Measurements from ENCODE around the gene TLE3.
A peak's percentile ranks its signal among the peaks of the same experiment; 100 is the strongest.

TLE3 gene

DNA sequence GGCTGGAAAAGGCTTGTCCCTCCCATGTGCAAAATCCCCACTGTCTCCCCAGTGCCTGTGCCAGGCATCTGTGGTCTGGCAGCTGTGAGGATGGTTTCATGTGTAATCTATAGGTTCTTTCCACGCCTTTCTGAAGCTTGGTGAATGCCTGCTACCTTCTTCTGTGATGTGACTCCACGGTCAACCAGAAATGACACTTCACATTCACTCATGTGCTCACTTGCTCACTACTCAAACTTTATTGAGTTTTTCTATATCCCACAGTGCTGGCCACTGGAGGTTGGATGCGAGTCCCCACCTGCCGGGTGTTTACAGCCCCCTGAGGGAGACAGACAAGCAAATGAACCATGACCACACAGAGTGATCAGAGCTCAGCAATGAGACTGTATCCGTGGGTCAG lies 27.9 kb upstream of the TLE3 start:
- DNase-seq (ENCODE audit: low read depth) = no peak
- TF ChIP-seq, protein P1, sequence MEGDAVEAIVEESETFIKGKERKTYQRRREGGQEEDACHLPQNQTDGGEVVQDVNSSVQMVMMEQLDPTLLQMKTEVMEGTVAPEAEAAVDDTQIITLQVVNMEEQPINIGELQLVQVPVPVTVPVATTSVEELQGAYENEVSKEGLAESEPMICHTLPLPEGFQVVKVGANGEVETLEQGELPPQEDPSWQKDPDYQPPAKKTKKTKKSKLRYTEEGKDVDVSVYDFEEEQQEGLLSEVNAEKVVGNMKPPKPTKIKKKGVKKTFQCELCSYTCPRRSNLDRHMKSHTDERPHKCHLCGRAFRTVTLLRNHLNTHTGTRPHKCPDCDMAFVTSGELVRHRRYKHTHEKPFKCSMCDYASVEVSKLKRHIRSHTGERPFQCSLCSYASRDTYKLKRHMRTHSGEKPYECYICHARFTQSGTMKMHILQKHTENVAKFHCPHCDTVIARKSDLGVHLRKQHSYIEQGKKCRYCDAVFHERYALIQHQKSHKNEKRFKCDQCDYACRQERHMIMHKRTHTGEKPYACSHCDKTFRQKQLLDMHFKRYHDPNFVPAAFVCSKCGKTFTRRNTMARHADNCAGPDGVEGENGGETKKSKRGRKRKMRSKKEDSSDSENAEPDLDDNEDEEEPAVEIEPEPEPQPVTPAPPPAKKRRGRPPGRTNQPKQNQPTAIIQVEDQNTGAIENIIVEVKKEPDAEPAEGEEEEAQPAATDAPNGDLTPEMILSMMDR (conservative IDR thresholded peaks at IDR 0.05; ENCODE audit: low read length) = no peak
- no peak overlapping the region for H3K4me3 ChIP-seq (ENCODE audit: low read length)

DNA sequence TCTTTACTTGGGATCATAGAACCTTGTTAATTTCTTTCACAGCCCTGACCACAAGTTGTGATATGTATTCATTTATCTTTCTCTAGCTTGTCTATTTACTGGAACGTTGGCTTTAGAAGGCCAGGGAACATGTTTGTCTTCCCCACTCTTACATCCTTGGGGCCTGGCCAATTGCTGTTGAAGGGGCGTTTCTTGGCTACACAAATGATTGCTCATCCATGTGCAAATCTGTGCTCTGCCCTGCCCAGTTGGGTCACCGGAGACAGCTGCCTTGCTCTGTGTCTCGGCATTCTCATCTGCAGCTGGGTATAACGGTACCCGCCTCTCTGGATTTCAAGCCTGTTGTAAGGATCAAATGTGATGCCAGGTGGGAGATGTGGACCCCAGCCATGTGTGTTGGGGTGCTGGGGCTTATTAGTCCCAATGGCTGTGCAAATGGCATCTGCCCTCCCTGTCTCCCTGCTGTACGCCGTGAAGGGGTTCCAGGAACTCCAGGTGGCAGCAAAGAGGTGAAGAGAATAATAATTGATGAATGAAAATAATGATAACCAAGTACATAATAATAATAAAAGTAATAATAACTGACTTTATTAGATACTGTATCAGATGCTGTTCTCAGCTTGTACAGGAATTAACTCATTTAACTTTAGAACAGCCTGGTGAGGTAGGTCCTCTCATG lies 24.0 kb upstream of the TLE3 start:
- TF ChIP-seq, protein P1 (conservative IDR thresholded peaks at IDR 0.05; ENCODE audit: low read length) = 0 out of 2 replicates have a peak, but pooled peaks have one; percentile 1
- no peak overlapping the region for H3K4me3 ChIP-seq (ENCODE audit: low read length)
- DNase-seq (ENCODE audit: low read depth) = peak; percentile 85

DNA sequence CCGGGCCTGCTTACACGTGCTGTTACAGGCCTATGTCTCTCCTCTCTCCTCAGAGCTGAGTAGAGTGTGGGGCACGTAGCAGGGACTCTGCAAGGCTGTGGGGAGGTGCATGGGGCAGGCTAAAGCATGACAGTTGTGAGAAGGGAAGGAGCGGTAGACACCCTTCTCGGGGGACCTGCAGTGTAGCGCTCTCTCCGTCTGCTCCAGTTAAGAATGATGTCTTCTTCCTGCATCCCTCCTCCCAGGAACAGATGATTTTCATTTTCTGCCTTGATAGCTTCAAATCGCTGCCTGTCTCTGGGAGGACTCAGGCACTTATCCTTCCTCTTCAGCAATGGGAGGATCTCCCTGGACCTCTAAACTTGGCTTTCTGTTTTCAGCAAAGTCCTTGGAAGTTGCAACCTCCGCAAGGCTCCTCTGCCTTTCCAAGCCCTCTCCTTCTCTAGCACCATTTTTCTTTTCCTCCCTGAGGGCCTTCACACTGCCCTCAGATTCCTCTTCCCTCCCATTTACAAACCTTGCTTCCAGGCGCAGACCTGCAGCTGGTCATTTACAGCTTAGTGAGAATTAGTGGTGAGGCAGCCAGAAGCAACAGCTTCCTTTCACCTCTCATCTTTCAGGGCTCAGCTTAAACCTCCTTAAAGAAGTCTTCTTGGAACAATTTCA lies 23.4 kb upstream of the TLE3 start:
- no peak overlapping the region for H3K4me3 ChIP-seq (ENCODE audit: low read length)
- TF ChIP-seq, protein P1 (conservative IDR thresholded peaks at IDR 0.05; ENCODE audit: low read length) = no peak
- DNase-seq (ENCODE audit: low read depth) = no peak

DNA sequence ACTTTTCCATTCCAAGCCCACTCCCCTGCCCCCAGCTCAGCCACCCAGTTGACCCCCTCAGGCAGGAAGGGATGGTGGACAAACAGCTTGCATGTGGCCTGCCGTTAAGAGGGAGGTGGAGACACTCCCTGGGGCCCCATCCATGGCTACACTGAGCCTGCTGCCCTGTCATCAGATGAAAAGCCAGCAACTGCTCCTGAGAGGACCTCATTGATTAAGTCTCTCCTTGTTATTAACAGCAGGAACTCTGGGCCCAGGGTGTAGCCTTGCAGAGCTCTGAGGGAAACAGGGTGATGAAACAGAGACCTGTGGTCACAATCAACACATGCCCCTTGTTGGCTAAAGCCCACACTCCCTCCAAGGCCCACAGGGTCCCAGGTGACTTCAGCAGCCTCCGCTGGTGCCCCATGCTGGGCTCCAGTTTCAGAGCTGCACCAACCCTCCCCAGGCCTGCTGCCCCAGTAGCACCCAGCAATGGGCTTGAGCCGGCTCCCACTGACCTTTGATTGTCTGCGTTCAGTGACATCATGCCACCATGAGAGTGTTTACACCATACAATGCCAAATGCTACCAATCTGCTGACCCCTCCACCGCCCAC lies 22.3 kb upstream of the TLE3 start:
- DNase-seq (ENCODE audit: low read depth) = no peak
- TF ChIP-seq, protein P1 (conservative IDR thresholded peaks at IDR 0.05; ENCODE audit: low read length) = no peak
- H3K4me3 ChIP-seq (ENCODE audit: low read length) = no peak overlapping the region

DNA sequence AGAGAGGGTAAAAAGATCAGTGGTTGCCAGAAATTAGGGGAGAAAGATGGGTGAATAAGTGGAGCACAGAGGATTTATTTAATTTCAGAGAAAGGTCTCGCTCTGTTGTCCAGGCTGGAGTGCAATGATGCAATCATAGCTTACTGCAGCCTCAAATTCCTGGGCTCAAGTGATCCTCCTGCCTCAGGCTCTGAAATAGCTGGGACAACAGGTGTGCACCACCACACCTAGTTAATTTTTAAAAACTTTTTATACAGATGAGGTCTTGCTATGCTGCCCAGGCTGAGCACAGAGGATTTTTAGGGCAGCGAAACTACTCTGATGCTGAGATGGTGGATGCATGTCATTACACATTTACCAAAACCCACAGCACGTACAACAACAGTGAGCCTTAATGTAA lies 20.9 kb upstream of the TLE3 start:
- TF ChIP-seq, protein P1 (conservative IDR thresholded peaks at IDR 0.05; ENCODE audit: low read length) = no peak
- DNase-seq (ENCODE audit: low read depth) = no peak
- no peak overlapping the region for H3K4me3 ChIP-seq (ENCODE audit: low read length)

DNA sequence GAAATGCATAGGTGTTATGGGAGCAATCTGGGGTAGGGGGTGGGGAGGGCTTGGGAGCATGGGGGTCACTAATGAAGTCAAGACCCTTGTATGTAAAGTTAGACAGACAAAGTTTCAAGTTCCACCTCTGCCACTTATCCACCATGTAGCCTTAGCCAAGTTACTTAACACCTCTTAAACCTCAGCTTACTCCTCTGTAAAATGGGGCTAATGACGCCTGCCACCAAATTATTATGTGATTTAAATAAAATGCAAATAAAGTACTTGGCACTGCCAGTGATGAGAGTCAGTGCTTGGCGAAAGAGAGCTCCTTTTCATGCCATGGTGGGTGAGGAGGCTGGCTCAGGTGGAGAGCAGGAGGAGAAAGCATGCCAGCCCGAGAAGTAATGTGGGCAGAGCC lies 18.6 kb upstream of the TLE3 start:
- TF ChIP-seq, protein P1 (conservative IDR thresholded peaks at IDR 0.05; ENCODE audit: low read length) = no peak
- H3K4me3 ChIP-seq (ENCODE audit: low read length) = no peak overlapping the region
- DNase-seq (ENCODE audit: low read depth) = no peak

DNA sequence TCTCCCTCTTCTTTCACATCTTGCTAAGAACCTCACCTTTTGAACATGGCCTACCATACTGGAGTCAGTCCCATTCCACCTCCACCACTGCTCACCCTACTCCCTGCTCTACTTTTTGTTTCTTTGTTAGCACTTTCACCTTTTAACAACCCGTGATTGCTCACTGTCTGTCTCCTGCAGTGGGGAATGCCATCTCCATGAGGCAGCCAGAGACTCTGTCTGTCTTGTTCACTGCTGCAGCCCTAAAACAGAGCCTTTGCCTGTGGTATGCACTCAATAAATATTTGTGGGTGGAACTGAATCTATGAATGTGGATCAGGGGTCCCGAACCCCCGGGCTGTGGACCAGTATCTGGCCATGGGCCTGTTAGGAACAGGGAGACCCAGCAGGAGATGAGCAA lies 16.5 kb upstream of the TLE3 start:
- TF ChIP-seq, protein P1 (conservative IDR thresholded peaks at IDR 0.05; ENCODE audit: low read length) = no peak
- no peak overlapping the region for H3K4me3 ChIP-seq (ENCODE audit: low read length)
- no peak for DNase-seq (ENCODE audit: low read depth)

Measured in AG10803 (cell line).